Cardiac muscle cell (in vitro differentiated cells and primary cell): ENCODE measurements around the gene TOP3B. TPM values are rescaled to one million over a fixed set of nuclear protein-coding genes. Genes with fewer than 3 reads are reported as not detected.

Experiments used
- DNase-seq, 2 donors: peaks; one replicate each; pipeline versions ENCODE4 v3.0.0 to v3.0.0-alpha.2; 2010 to 2017; ENCODE audit warnings: low read depth in 1 of 2, low spot score in 1 of 2
- H3K27ac ChIP-seq: fragments of 200-600 bp; sonication (generic); 2 replicates; pipeline ENCODE4 v1.5.1; 2016
- H3K27me3 ChIP-seq: fragments of 200-600 bp; sonication (generic); 2 replicates; pipeline ENCODE4 v1.6.0; 2016; ENCODE audit warnings: control low read depth
- H3K36me3 ChIP-seq: fragments of 200-600 bp; sonication (generic); 2 replicates; pipeline ENCODE4 v1.5.1; 2016; ENCODE audit warnings: control low read depth
- H3K4me1 ChIP-seq: fragments of 200-600 bp; sonication (generic); 2 replicates; pipeline ENCODE4 v1.8.1; 2017; ENCODE audit warnings: low read depth, mild to moderate bottlenecking, mixed run types
- H3K4me3 ChIP-seq: fragments of 200-600 bp; sonication (generic); 2 replicates; pipeline ENCODE4 v1.5.1; 2016; ENCODE audit warnings: mild to moderate bottlenecking
- H3K9me3 ChIP-seq: fragments of 200-600 bp; sonication (generic); 2 replicates; pipeline ENCODE4 v1.5.1; 2017; ENCODE audit warnings: low read depth, mild to moderate bottlenecking, control low read depth
- polyA plus RNA-seq: library from polyadenylated mRNA; unstranded; fragments of >200 nt; fragmentation: Nextera tagmentation; extraction: Ambion mirVana; gene quantifications from 2 replicates; pipeline ENCODE4 v1.2.1, GENCODE V29; 2016
- total RNA-seq: library from RNA; depleted of rRNA; stranded (reverse); fragments of >200 nt; gene quantifications from 2 replicates; pipeline ENCODE4 v1.2.3, GENCODE V29; 2016
- TF ChIP-seq, protein P1 (sequence below): IDR thresholded peaks from 2 replicates; pipeline ENCODE4 v1.5.1; 2012; ENCODE audit warnings: low read depth, mild to moderate bottlenecking, low read length

The TOP3B gene
- total and polyA plus RNA-seq, 2 experiments from 2014 or later: 30.7 to 43.6 TPM

DNA sequence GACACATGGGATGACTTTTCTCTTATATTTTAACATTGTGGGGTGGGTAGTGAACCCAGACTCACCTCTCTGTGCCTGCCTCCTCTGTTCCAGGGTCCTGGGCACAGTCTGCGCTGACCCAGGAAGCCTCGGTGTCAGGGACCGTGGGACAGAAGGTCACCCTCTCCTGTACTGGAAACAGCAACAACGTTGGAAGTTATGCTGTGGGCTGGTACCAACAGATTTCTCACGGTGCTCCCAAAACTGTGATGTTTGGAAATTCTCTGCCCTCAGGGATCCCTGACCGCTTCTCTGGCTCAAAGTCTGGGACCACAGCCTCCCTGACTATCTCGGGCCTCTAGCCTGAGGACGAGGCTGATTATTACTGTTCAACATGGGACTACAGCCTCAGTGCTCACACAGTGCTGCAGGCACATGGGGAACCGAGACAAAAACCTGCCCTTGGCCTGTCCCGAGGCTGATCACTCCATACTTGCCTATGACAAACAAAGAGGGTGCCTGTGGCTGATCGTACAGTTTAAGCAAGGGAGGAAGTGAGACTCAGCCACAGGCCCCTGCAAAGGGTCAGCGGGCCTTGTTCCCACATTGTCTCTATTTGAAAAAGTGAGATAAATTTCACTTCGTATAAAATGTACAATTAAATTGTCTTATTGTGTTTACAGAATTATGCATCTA, 43.7 kb upstream of the TOP3B start:
- Histone ChIP-seq H3K27ac (no peak overlapping the region), H3K9me3 (no peaks in the 10 kb centered on the region), H3K36me3 (no peaks in the 10 kb centered on the region), H3K4me3 (no peak overlapping the region), H3K27me3 (no peaks in the 10 kb centered on the region), H3K4me1 (peaks cover 4% of the 10 kb centered on the region)
- DNase-seq: no peak
- TF ChIP-seq, protein P1, sequence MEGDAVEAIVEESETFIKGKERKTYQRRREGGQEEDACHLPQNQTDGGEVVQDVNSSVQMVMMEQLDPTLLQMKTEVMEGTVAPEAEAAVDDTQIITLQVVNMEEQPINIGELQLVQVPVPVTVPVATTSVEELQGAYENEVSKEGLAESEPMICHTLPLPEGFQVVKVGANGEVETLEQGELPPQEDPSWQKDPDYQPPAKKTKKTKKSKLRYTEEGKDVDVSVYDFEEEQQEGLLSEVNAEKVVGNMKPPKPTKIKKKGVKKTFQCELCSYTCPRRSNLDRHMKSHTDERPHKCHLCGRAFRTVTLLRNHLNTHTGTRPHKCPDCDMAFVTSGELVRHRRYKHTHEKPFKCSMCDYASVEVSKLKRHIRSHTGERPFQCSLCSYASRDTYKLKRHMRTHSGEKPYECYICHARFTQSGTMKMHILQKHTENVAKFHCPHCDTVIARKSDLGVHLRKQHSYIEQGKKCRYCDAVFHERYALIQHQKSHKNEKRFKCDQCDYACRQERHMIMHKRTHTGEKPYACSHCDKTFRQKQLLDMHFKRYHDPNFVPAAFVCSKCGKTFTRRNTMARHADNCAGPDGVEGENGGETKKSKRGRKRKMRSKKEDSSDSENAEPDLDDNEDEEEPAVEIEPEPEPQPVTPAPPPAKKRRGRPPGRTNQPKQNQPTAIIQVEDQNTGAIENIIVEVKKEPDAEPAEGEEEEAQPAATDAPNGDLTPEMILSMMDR: no peak

GRCh38 chr22:22025320-22026156, 43.0 kb upstream of the TOP3B start:
- TF ChIP-seq, protein P1: no peak

DNA sequence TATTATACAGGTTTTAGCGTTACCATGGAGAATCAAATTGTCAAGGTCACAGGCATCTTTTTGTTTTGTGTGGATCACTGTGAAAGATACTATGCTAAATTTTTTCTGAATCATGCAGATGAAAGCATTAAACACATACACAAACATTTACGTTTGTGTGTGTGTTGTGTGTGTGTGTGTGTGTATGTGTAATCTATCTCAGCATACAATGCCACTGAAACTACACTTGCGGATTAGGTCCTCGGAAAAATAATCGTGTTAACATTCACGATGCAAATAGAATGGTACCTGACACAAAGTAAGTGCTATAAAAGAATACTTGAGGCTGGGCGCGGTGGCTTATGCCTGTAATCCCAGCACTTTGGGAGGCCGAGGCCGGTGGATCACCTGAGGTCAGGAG, 41.9 kb upstream of the TOP3B start:
- no peaks in the 10 kb centered on the region for H3K27me3 ChIP-seq

More at GRCh38 chr22:22025320-22026156, 43.0 kb upstream of the TOP3B start:
- peaks cover 4% of the 10 kb centered on the region for H3K4me1 ChIP-seq
- no peak for DNase-seq
- no peaks in the 10 kb centered on the region for H3K27me3 ChIP-seq
- H3K27ac ChIP-seq: no peak overlapping the region
- no peak overlapping the region for H3K4me3 ChIP-seq
- H3K36me3 ChIP-seq: no peaks in the 10 kb centered on the region
- no peaks in the 10 kb centered on the region for H3K9me3 ChIP-seq

DNA sequence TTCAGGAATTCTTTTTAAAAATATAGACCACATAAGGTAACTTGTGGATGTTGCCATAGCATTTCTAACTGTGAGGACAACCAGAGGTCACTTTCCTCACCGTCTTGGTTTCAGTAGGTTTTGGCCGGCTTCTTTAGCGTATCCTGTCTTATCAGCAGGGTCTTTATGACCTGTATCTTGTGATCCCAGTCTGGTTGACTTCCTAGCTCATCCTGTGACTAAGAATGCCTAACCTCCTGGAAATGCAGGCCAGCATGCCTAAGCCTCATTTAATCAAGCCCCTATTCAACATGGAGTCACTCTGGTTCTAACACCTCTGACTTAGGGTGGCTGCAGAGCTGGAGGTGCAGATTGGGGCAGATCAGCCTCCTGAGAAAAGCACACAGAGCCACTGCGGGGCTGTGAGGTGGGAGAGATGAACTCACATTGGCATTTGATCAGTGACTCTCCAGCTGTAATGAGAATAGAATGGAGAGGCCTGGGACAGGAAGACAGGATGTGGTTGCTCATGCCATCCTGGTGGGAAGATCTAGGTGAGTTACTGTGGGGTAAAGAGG, 41.1 kb upstream of the TOP3B start:
- Histone ChIP-seq H3K4me1 (no peaks in the 10 kb centered on the region), H3K27ac (no peak overlapping the region), H3K9me3 (no peaks in the 10 kb centered on the region), H3K27me3 (no peaks in the 10 kb centered on the region), H3K36me3 (no peaks in the 10 kb centered on the region), H3K4me3 (no peak overlapping the region)
- TF ChIP-seq, protein P1: no peak
- no peak for DNase-seq

More for the DNA sequence above, 41.9 kb upstream of the TOP3B start:
- no peak for DNase-seq
- Histone ChIP-seq H3K36me3 (no peaks in the 10 kb centered on the region), H3K4me1 (no peaks in the 10 kb centered on the region), H3K4me3 (no peak overlapping the region), H3K27ac (no peak overlapping the region), H3K9me3 (no peaks in the 10 kb centered on the region)
- TF ChIP-seq, protein P1: no peak

- no peak for DNase-seq
- no peak overlapping the region for H3K27ac ChIP-seq
- H3K36me3 ChIP-seq: no peaks in the 10 kb centered on the region
- H3K27me3 ChIP-seq: no peaks in the 10 kb centered on the region
- no peak overlapping the region for H3K4me3 ChIP-seq
- H3K9me3 ChIP-seq: no peaks in the 10 kb centered on the region
- TF ChIP-seq, protein P1: no peak
- no peaks in the 10 kb centered on the region for H3K4me1 ChIP-seq
These were observed 40.5 kb upstream of the TOP3B start for GRCh38 chr22:22022947-22023534.
